ENCODE data around the gene TBRG4. TPM values are rescaled to one million over a fixed set of nuclear protein-coding genes. Genes with fewer than 3 reads are reported as not detected.
"Not testable (repeated sequence)": the region's sequence is repeated elsewhere in the genome, so short reads cannot be mapped to it uniquely, and the experiment has no call there.

The TBRG4 gene
- total RNA-seq, 1 donor from 2014 or later, result 195 TPM

- no peak overlapping the region for H3K27ac Mint-ChIP-seq
- no peaks in the 10 kb centered on the region for H3K9me3 Mint-ChIP-seq
- no peaks in the 10 kb centered on the region for H3K36me3 Mint-ChIP-seq (ENCODE audit: low read depth)
- H3K27me3 Mint-ChIP-seq (ENCODE audit: insufficient read depth), result peaks cover 9% of the 10 kb centered on the region
- no peak for DNase-seq (ENCODE audit: low spot score)
- peaks cover 21% of the 10 kb centered on the region for H3K4me1 Mint-ChIP-seq (ENCODE audit: low read depth)
- intact Hi-C loops (cut with micrococcal nuclease), result no loop called here
- no peak overlapping the region for H3K4me3 Mint-ChIP-seq
These were observed 8.1 kb upstream of the TBRG4 start for GRCh38 chr7:45119550-45119949.

GRCh38 chr7:45118889-45119331 is 7.4 kb upstream of the TBRG4 start:
- H3K36me3 Mint-ChIP-seq (ENCODE audit: low read depth), result no peaks in the 10 kb centered on the region
- peaks cover 12% of the 10 kb centered on the region for H3K27me3 Mint-ChIP-seq (ENCODE audit: insufficient read depth)
- DNase-seq (ENCODE audit: low spot score), result no peak
- H3K4me3 Mint-ChIP-seq, result no peak overlapping the region
- intact Hi-C loops (cut with micrococcal nuclease), result no loop called here
- H3K4me1 Mint-ChIP-seq (ENCODE audit: low read depth), result peaks cover 21% of the 10 kb centered on the region
- no peaks in the 10 kb centered on the region for H3K9me3 Mint-ChIP-seq
- no peak overlapping the region for H3K27ac Mint-ChIP-seq

- intact Hi-C loops (cut with micrococcal nuclease), result no loop called here
- no peak for DNase-seq (ENCODE audit: low spot score)
- H3K27ac Mint-ChIP-seq, result no peak overlapping the region
- H3K4me3 Mint-ChIP-seq, result no peak overlapping the region
- no peaks in the 10 kb centered on the region for H3K9me3 Mint-ChIP-seq
- no peaks in the 10 kb centered on the region for H3K36me3 Mint-ChIP-seq (ENCODE audit: low read depth)
- peaks cover 17% of the 10 kb centered on the region for H3K4me1 Mint-ChIP-seq (ENCODE audit: low read depth)
- H3K27me3 Mint-ChIP-seq (ENCODE audit: insufficient read depth), result peaks cover 12% of the 10 kb centered on the region
These were observed 6.8 kb upstream of the TBRG4 start for GRCh38 chr7:45118292-45118691.

- Mint-ChIP-seq H3K4me1 (ENCODE audit: low read depth) (peaks cover 13% of the 10 kb centered on the region), H3K27me3 (ENCODE audit: insufficient read depth) (peaks cover 12% of the 10 kb centered on the region), H3K9me3 (no peaks in the 10 kb centered on the region), H3K27ac (no peak overlapping the region), H3K36me3 (ENCODE audit: low read depth) (no peaks in the 10 kb centered on the region), H3K4me3 (no peak overlapping the region)
- DNase-seq (ENCODE audit: low spot score), result no peak
- intact Hi-C loops (cut with micrococcal nuclease), result no loop called here
These were observed 6.1 kb upstream of the TBRG4 start for GRCh38 chr7:45117582-45117981.

- no peak for DNase-seq (ENCODE audit: low spot score)
- no peak overlapping the region for H3K27ac Mint-ChIP-seq
- no peaks in the 10 kb centered on the region for H3K9me3 Mint-ChIP-seq
- peaks cover 12% of the 10 kb centered on the region for H3K27me3 Mint-ChIP-seq (ENCODE audit: insufficient read depth)
- no peak overlapping the region for H3K4me3 Mint-ChIP-seq
- intact Hi-C loops (cut with micrococcal nuclease), result no loop called here
- peaks cover 16% of the 10 kb centered on the region for H3K4me1 Mint-ChIP-seq (ENCODE audit: low read depth)
- H3K36me3 Mint-ChIP-seq (ENCODE audit: low read depth), result peaks cover 6% of the 10 kb centered on the region
These were observed 4.6 kb upstream of the TBRG4 start for GRCh38 chr7:45116048-45116447.

GRCh38 chr7:45114926-45115325 is 3.4 kb upstream of the TBRG4 start:
- intact Hi-C loops (cut with micrococcal nuclease), result loop anchor here (5.0 kb wide), 1 partner anchor 368 kb away; the partner anchor contains the start of gene ZMIZ2
- Mint-ChIP-seq H3K36me3 (ENCODE audit: low read depth) (peaks cover 12% of the 10 kb centered on the region), H3K27ac (no peak overlapping the region), H3K9me3 (no peaks in the 10 kb centered on the region), H3K4me3 (no peak overlapping the region), H3K4me1 (ENCODE audit: low read depth) (peaks cover 18% of the 10 kb centered on the region), H3K27me3 (ENCODE audit: insufficient read depth) (peaks cover 12% of the 10 kb centered on the region)
- no peak for DNase-seq (ENCODE audit: low spot score)

GRCh38 chr7:45114257-45114656 is 2.8 kb upstream of the TBRG4 start:
- intact Hi-C loops (cut with micrococcal nuclease), result loop anchor here (5.0 kb wide), 1 partner anchor 367 kb away; the partner anchor contains the start of gene ZMIZ2
- H3K27ac Mint-ChIP-seq; H3K4me3 Mint-ChIP-seq; H3K9me3 Mint-ChIP-seq; DNase-seq (ENCODE audit: low spot score): not testable (repeated sequence)
- peaks cover 12% of the 10 kb centered on the region for H3K27me3 Mint-ChIP-seq (ENCODE audit: insufficient read depth)
- H3K36me3 Mint-ChIP-seq (ENCODE audit: low read depth), result peaks cover 13% of the 10 kb centered on the region
- H3K4me1 Mint-ChIP-seq (ENCODE audit: low read depth), result peaks cover 21% of the 10 kb centered on the region

GRCh38 chr7:45112648-45113047 is 1.2 kb upstream of the TBRG4 start:
- H3K4me3 Mint-ChIP-seq, result peak overlapping the region; percentile 96
- H3K36me3 Mint-ChIP-seq (ENCODE audit: low read depth), result peaks cover 27% of the 10 kb centered on the region
- peaks cover 12% of the 10 kb centered on the region for H3K27me3 Mint-ChIP-seq (ENCODE audit: insufficient read depth)
- intact Hi-C loops (cut with micrococcal nuclease), result loop anchor here (1.0 to 5.0 kb wide), 3 partner anchors 24 to 365 kb away; partner anchors contain the start of genes MYO1G and ZMIZ2
- DNase-seq (ENCODE audit: low spot score), result no peak
- peaks cover 34% of the 10 kb centered on the region for H3K4me1 Mint-ChIP-seq (ENCODE audit: low read depth)
- no peaks in the 10 kb centered on the region for H3K9me3 Mint-ChIP-seq
- H3K27ac Mint-ChIP-seq, result peak overlapping the region; percentile 80

GRCh38 chr7:45108863-45109262 is 2.6 kb downstream of the TBRG4 start:
- H3K9me3 Mint-ChIP-seq, result no peaks in the 10 kb centered on the region
- H3K4me3 Mint-ChIP-seq, result peak overlapping the region; percentile 75
- DNase-seq (ENCODE audit: low spot score), result no peak

GRCh38 chr7:45107356-45107755 is 4.1 kb downstream of the TBRG4 start:
- H3K27ac Mint-ChIP-seq, result peak overlapping the region; percentile 29
- intact Hi-C loops (cut with micrococcal nuclease), result no loop called here
- peak overlapping the region; percentile 62 for H3K4me3 Mint-ChIP-seq
- H3K36me3 Mint-ChIP-seq (ENCODE audit: low read depth), result peaks cover 48% of the 10 kb centered on the region
- DNase-seq (ENCODE audit: low spot score), result no peak
- no peaks in the 10 kb centered on the region for H3K27me3 Mint-ChIP-seq (ENCODE audit: insufficient read depth)
- no peaks in the 10 kb centered on the region for H3K9me3 Mint-ChIP-seq
- H3K4me1 Mint-ChIP-seq (ENCODE audit: low read depth), result peaks cover 33% of the 10 kb centered on the region

More at GRCh38 chr7:45108863-45109262, 2.6 kb downstream of the TBRG4 start:
- Mint-ChIP-seq H3K4me1 (ENCODE audit: low read depth) (peaks cover 39% of the 10 kb centered on the region), H3K36me3 (ENCODE audit: low read depth) (peaks cover 41% of the 10 kb centered on the region), H3K27me3 (ENCODE audit: insufficient read depth) (no peaks in the 10 kb centered on the region), H3K27ac (peak overlapping the region; percentile 29)
- intact Hi-C loops (cut with micrococcal nuclease), result no loop called here

GRCh38 chr7:45106820-45107219 is 4.7 kb downstream of the TBRG4 start:
- Mint-ChIP-seq H3K4me1 (ENCODE audit: low read depth) (peaks cover 31% of the 10 kb centered on the region), H3K36me3 (ENCODE audit: low read depth) (peaks cover 50% of the 10 kb centered on the region), H3K9me3 (no peaks in the 10 kb centered on the region), H3K27ac (no peak overlapping the region), H3K27me3 (ENCODE audit: insufficient read depth) (no peaks in the 10 kb centered on the region), H3K4me3 (no peak overlapping the region)
- intact Hi-C loops (cut with micrococcal nuclease), result no loop called here
- DNase-seq (ENCODE audit: low spot score), result no peak

- intact Hi-C loops (cut with micrococcal nuclease), result no loop called here
- Mint-ChIP-seq H3K4me1 (ENCODE audit: low read depth) (peaks cover 26% of the 10 kb centered on the region), H3K27ac (no peak overlapping the region), H3K9me3 (no peaks in the 10 kb centered on the region), H3K27me3 (ENCODE audit: insufficient read depth) (no peaks in the 10 kb centered on the region), H3K4me3 (no peak overlapping the region), H3K36me3 (ENCODE audit: low read depth) (peaks cover 47% of the 10 kb centered on the region)
- DNase-seq (ENCODE audit: low spot score), result no peak
These were observed 5.8 kb downstream of the TBRG4 start for GRCh38 chr7:45105588-45106188.

GRCh38 chr7:45104844-45105587 is 6.5 kb downstream of the TBRG4 start:
- DNase-seq (ENCODE audit: low spot score), result no peak
- no peak overlapping the region for H3K4me3 Mint-ChIP-seq
- H3K36me3 Mint-ChIP-seq (ENCODE audit: low read depth), result peaks cover 46% of the 10 kb centered on the region
- intact Hi-C loops (cut with micrococcal nuclease), result no loop called here
- no peaks in the 10 kb centered on the region for H3K9me3 Mint-ChIP-seq
- no peaks in the 10 kb centered on the region for H3K27me3 Mint-ChIP-seq (ENCODE audit: insufficient read depth)
- peaks cover 22% of the 10 kb centered on the region for H3K4me1 Mint-ChIP-seq (ENCODE audit: low read depth)
- H3K27ac Mint-ChIP-seq, result no peak overlapping the region

Data from activated T-helper 1 cell treated with anti-CD3 and anti-CD28 coated beads, Interleukin-12 subunit alpha, Interleukin-12 subunit beta, Interleukin-2, Interleukin-4 antibody, amounts not matched to agents 30 ng/mL and 10 ng/mL and 1 ng/mL, durations not matched to agents 14 hours and 24 hours and 36 hours (primary cell).